RWPE1 (cell line): ENCODE results near the gene MOSPD3.
"Not testable (repeated sequence)": the region's sequence is repeated elsewhere in the genome, so short reads cannot be mapped to it uniquely, and the experiment has no call there.

Experiments used
- CTCF ChIA-PET: fragments of 350-600 bp; sonication (Branson Sonifier 250); formaldehyde crosslinking; extraction: SDS; loops from one replicate; lab custom pipeline; 2021; lab: Yijun Ruan, JAX
- POLR2A ChIA-PET: fragments of 400-600 bp; formaldehyde crosslinking; extraction: SDS; loops from one replicate; lab custom pipeline; 2020; ENCODE audit warnings: antibody characterized with exemption; ENCODE audit not compliant: low non-redundant PET; lab: Yijun Ruan, JAX
- DNase-seq: peaks from one replicate; pipeline ENCODE4 v3.0.0; 2012; ENCODE audit warnings: low spot score
- H3K27ac ChIP-seq: fragments of 450-650 bp; 2 replicates; pipeline ENCODE4 v1.5.1; 2017
- CTCF ChIP-seq: fragments of 450-650 bp; conservative IDR thresholded peaks from 2 replicates; pipeline ENCODE4 v1.5.1; 2017; ENCODE audit warnings: low read depth, mild to moderate bottlenecking

The MOSPD3 gene

GRCh38 chr7:100641860-100642533 is 29.7 kb downstream of the MOSPD3 start:
- no peak for DNase-seq
- TF ChIP-seq CTCF, result no peak
- H3K27ac ChIP-seq, result no peak overlapping the region
- ChIA-PET CTCF (interaction anchor here (1.3 kb wide), 1 partner anchor 9 kb away, joined by 4 read pairs; no protein-coding TSS in a partner anchor), POLR2A (no interaction called here)

- DNase-seq, result no peak
- CTCF ChIA-PET, result interaction anchor here (1.3 kb wide), 1 partner anchor 10 kb away, joined by 4 read pairs; no protein-coding TSS in a partner anchor
- H3K27ac ChIP-seq, result no peak overlapping the region
- POLR2A ChIA-PET, result no interaction called here
- no peak for TF ChIP-seq CTCF
These were observed 30.2 kb downstream of the MOSPD3 start for GRCh38 chr7:100642534-100642907.

- TF ChIP-seq CTCF, result no peak
- no peak overlapping the region for H3K27ac ChIP-seq
- ChIA-PET CTCF (interaction anchor here (0.6 to 1.0 kb wide), 2 partner anchors 16 to 1736 kb away, joined by 3 read pairs; no protein-coding TSS in a partner anchor), POLR2A (no interaction called here)
- DNase-seq, result no peak
These were observed 37.7 kb downstream of the MOSPD3 start for GRCh38 chr7:100649826-100650565.

- ChIA-PET CTCF (interaction anchor here (0.6 to 0.9 kb wide), 3 partner anchors 10 to 241 kb away, joined by 3 to 7 read pairs (median 3); no protein-coding TSS in a partner anchor), POLR2A (no interaction called here)
- no peak for DNase-seq
- no peak for TF ChIP-seq CTCF
- H3K27ac ChIP-seq, result no peak overlapping the region
These were observed 42.8 kb downstream of the MOSPD3 start for GRCh38 chr7:100654908-100655831.

- ChIA-PET CTCF (interaction anchor here (0.6 to 0.9 kb wide), 3 partner anchors 11 to 242 kb away, joined by 3 to 4 read pairs (median 3); no protein-coding TSS in a partner anchor), POLR2A (no interaction called here)
- no peak for TF ChIP-seq CTCF
- peak; percentile 73 for DNase-seq
- H3K27ac ChIP-seq, result no peak within 1 kb of the TSS
These were observed 43.8 kb downstream of the MOSPD3 start, which contains the start of gene ACTL6B for GRCh38 chr7:100655908-100656674. Gene ACTL6B, minus strand, starts transcription at chr7:100656448. Its CDS starts 94 bp downstream, at chr7:100656354.

- CTCF ChIA-PET, result interaction anchor here (0.6 to 1.3 kb wide), 3 partner anchors 14 to 164 kb away, joined by 3 to 6 read pairs (median 4); no protein-coding TSS in a partner anchor
- DNase-seq, POLR2A ChIA-PET, H3K27ac ChIP-seq: not testable (repeated sequence)
These were observed 49.9 kb downstream of the MOSPD3 start for GRCh38 chr7:100662194-100662776.
